GM18873 (cell line): ENCODE results near the gene PAFAH1B2.

ENCODE experiments used
- ATAC-seq: cut with Tn5 transposase; IDR thresholded peaks from one replicate; pipeline ENCODE4 v1.9.1; 2021; ENCODE audit warnings: mild to moderate bottlenecking, moderate library complexity, moderate number of reproducible peaks; ENCODE audit not compliant: unreplicated experiment, low FRiP score

Gene PAFAH1B2

GRCh38 chr11:117219455-117219854 lies 75.4 kb downstream of the PAFAH1B2 start:
- no peak for ATAC-seq

GRCh38 chr11:117219995-117220394 lies 75.9 kb downstream of the PAFAH1B2 start:
- no peak for ATAC-seq

GRCh38 chr11:117220568-117220967 lies 76.5 kb downstream of the PAFAH1B2 start:
- no peak for ATAC-seq

- ATAC-seq, result no peak
Measured at GRCh38 chr11:117220999-117221774, 77.1 kb downstream of the PAFAH1B2 start.

GRCh38 chr11:117221775-117222517 lies 77.9 kb downstream of the PAFAH1B2 start:
- ATAC-seq, result no peak

GRCh38 chr11:117222991-117223740 lies 79.1 kb downstream of the PAFAH1B2 start:
- ATAC-seq, result no peak

GRCh38 chr11:117223741-117224689 lies 79.9 kb downstream of the PAFAH1B2 start:
- ATAC-seq, result no peak

- ATAC-seq, result no peak
Measured at GRCh38 chr11:117225553-117226170, 81.6 kb downstream of the PAFAH1B2 start.
